PC-9 (cell line): ENCODE results near the gene NDUFS6.

Experiments used
- CTCF ChIP-seq: fragments of 200-600 bp; sonication (generic); conservative IDR thresholded peaks from 2 replicates; pipeline ENCODE4 v1.6.1; 2017; ENCODE audit warnings: mixed run types, antibody characterized with exemption, mild to moderate bottlenecking, moderate library complexity
- EZH2 ChIP-seq: fragments of 200-600 bp; sonication (generic); IDR thresholded peaks from 2 replicates; pipeline ENCODE4 v1.8.0; 2017; ENCODE audit warnings: antibody characterized with exemption, low read depth

- no peak for TF ChIP-seq CTCF
- TF ChIP-seq EZH2, result 0 out of 2 replicates have a peak, but pooled peaks have one; percentile 47
Measured at GRCh38 chr5:1834721-1835429, 33.7 kb downstream of the NDUFS6 start.
